IPS-NIHi11 (cell line): ENCODE results near the gene ZNF428.

Experiments
- DNase-seq: peaks from one replicate; pipeline ENCODE4 v3.0.0; 2012; ENCODE audit warnings: mixed read lengths, low spot score

Gene ZNF428

DNA sequence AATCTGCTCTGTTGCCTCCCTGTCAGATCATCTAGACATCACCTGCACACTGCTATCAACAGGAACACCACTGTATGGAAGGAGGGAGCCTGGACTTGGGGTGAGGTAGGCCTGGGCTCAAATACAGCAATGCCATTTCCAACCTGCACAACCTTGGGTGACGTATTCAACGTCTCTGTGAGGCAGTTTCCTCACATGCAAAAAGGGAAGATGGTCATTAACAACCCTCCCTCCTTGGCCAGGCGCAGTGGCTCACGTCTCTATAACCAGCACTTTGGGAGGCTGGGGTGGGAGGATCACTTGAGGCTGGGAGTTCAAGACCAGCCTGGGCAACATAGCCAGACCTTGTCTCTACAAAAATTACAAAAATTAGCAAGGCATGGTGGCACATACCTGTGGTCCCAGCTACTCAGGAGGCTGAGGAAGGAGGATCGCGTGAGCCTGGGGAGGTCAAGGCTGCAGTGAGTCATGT lies 57.2 kb downstream of the ZNF428 start:
- DNase-seq, result no peak

DNA sequence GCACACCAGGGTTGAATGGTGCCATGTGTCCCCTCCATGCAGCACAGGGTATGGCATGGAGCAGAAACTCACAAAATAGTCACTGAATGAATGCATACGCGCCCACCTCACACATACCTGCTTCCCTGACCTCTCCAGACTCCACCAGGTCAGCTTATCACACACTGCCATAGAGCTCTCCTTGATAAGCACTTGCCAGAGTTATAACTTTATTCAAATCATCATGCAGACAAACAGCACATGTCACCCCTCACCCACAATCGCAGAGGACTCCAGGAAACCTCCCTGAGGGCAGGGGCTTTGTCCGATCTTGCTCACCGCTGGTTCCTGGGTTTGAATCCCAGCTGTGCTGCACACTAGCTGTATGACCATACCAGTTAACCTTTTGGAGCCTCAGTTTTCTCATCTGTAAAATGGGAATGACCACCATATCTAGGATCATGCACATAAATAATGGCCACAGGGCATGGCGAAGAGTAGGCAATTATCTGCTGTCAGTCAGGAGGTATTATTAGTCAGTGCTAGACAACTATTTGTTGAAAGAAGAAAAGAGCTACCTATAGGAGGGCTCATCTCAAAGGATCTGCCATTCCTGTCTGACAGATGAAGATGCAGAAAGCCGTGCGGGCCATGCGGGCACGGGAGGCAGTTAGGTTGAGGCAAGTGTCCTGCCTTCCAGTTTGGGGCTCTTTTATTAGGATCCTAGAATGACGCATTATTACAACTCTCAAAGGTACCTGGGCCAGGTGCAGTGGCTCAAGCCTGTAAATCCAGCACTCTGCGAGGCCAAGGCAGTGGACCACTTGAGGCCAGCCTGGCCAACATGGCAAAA lies 58.1 kb downstream of the ZNF428 start:
- no peak for DNase-seq

DNA sequence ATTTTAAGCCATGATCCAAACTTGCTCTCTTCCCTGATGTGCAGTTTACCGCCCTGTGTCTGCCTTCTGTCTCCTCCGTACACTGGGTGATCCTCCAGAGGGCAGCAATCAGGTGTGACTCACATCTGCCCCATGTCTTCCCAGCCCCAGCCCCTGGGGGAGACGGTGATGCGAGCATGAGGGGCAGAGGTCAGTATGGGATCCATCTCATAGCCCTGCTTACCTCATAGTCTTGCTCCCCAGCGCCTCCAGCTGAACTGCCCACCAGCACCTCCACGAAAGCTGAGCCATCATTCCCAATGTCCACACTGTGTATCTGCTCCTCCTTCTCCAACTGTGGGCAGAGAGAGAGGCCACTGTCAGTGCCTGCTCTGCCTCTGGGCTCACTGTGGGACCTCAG lies 58.7 kb downstream of the ZNF428 start:
- DNase-seq, result peak; percentile 45
